HG03565 (cell line): Measurements from ENCODE around the gene ASGR1.

Experiments used
- ATAC-seq: cut with Tn5 transposase; IDR thresholded peaks from one replicate; pipeline ENCODE4 v1.9.1; 2021; ENCODE audit warnings: mild to moderate bottlenecking, moderate library complexity; ENCODE audit not compliant: unreplicated experiment

ASGR1 gene

DNA sequence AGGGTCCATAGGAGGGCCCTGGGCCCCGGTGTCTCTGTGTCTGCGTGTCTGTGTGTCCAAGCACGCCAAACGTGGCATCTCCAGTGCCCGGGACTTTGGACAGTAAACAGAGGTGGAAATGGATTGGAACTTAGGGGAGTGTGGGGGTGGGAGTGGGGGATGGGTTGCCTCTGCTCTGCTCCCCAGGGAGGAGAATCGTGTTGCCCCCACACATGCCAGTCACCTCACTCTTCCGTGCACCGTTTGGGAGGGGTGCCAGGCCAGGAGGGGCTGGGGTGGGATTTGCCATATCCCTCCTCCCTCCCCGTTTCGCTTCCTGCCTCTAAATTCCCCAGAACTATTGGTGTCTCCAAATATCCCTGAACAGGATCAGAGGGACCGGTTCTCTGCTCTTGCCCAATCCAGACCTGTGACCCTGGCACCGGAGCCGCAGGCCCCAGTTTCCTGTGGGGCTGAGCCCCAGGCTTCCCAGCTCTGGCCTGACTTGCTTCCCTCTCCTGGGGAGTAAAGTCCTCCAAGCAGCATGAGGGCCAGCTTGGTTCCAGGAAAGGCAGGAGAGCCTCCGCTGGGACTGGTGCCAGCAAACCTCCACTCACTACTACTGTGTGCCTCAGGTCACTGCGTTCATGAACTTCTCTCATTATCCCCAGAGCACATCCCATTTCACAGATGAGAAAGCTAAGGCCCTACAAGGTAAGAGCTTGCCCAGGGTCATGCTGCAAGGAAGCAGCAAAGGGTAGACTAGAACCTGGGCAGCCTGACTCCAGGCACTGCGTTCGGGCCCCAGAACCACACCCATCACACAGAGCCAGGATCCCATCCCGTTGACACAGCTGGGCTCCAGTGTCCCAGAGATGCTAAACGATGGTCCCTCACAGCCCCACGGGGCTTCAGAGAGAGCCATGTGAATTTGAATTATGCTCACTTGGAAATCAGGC is at the start of gene ASGR1:
TSS of gene ASGR1 (minus strand) at position 54 of the 938 bp plus-strand sequence. CDS start 807 bp downstream, outside the sequence.
- no peak for ATAC-seq

- no peak for ATAC-seq
These were observed 49.8 kb upstream of the ASGR1 start for GRCh38 chr17:7228920-7229319.

DNA sequence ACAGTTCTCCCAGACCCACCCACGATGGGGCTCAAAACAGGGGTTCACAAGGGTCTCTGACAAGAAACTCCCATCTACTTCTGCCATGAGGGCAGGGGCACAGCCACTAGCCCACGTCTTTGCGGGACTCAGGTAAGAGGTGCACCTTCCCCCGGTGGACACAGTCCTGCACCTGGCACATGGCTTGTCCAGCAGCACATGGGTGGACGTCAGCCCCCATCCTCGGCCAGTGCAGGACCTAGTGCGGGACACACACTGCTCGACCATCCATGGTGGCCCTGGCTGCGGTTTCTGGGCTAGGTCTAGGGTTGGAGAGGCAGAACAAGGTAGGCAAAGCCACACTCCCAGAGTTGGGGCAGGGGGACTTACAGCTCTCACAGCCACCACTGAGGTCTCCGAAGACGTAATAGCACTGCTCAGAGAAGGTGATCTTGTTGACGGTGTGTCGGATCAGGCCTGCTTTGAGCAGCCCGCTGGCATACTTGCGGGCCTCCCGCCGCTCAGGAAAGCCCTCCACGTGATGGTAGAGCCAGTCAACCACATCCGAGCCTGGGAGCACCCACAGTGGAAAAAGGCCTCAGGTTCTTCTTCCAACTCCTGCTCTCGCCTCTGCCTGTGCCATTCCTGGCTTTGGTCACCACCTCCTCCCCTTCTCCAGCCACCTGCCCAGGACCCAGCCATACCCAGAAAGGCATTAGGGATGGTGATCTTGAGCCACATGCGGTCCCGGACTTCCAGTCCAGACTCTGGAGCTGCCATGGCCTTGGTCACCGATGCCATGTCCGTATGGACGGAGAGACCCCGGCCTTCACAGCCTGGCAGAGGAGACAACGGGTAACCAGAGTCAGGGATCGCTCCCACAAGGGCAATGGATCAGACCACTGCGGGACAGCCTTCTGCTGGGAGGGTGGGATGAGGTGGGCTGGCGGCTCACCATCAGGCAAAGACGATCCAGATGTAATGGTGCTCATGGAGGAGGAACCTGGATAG is 47.8 kb upstream of the ASGR1 start:
- ATAC-seq: no peak

- no peak for ATAC-seq
These were observed 46.7 kb upstream of the ASGR1 start for GRCh38 chr17:7225711-7226331.

DNA sequence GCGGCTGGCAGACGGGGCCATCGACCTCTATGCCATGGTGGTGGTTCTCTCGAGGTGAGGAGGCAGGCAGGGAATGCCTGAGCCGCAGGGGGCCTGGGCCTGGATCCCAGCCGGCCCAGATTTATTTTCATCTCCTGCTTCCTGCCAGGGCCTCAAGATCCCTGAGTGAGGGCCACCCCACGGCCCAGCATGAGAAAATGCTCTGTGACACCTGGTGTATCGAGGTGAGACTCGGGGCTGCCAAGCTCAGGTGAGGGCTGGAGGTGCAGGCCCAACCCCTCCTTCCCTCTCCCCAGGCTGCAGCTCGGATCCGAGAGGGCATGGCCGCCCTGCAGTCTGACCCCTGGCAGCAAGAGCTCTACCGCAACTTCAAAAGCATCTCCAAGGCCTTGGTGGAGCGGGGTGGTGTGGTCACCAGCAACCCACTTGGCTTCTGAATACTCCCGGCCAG is 45.5 kb upstream of the ASGR1 start:
- no peak for ATAC-seq

DNA sequence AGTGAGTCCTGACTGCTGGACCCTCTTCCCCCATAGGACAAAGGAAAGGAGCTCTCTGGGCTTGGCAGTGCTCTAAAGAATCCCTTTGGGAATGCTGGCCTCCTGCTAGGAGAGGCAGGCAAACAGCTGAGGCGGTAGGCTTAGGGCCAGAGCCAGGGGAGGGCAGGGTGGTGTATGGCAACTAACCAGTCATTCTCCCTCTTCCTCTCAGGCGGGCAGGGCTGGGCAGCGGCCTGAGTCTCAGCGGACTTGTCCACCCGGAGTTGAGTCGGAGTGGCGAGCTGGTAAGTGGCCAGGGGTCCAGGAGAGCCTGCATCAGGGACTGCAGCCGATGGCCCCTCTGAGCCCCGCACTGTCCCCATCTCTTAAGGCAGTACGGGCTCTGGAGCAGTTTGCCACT is 44.9 kb upstream of the ASGR1 start:
- ATAC-seq: no peak

DNA sequence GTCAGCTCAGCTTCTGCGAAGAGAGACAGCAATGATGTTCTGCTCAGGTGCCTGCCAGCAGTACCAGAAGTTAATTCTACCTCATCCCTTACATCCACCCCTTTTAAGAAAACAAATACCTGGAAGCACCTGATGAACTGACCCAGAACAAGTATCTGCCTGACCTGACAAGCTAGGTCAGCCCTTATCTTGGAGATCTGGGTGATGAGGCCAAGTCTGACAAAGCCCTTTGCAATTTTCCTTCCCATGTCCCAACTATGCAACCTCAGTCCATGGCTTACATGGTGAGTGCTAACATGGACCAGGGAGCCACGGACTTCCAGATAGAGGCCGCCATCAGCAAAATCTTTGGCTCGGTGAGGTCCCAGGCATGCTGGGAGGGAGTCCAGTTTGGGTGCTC is 44.2 kb upstream of the ASGR1 start:
- no peak for ATAC-seq

DNA sequence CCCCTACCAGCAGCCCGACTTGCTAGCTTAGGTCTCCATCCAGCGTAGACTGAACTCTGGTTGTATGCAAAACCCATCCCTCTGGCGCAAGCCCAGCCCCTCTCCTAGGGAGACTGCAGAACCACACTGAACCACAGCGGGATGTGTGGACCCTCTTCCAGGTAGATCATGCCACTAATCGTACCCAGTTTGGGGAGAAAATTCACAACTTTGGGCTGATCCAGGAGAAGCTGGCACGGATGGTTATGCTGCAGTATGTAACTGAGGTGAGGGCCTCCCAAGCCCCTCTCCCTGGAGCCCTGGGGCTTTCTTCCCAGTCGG is 43.8 kb upstream of the ASGR1 start:
- no peak for ATAC-seq

DNA sequence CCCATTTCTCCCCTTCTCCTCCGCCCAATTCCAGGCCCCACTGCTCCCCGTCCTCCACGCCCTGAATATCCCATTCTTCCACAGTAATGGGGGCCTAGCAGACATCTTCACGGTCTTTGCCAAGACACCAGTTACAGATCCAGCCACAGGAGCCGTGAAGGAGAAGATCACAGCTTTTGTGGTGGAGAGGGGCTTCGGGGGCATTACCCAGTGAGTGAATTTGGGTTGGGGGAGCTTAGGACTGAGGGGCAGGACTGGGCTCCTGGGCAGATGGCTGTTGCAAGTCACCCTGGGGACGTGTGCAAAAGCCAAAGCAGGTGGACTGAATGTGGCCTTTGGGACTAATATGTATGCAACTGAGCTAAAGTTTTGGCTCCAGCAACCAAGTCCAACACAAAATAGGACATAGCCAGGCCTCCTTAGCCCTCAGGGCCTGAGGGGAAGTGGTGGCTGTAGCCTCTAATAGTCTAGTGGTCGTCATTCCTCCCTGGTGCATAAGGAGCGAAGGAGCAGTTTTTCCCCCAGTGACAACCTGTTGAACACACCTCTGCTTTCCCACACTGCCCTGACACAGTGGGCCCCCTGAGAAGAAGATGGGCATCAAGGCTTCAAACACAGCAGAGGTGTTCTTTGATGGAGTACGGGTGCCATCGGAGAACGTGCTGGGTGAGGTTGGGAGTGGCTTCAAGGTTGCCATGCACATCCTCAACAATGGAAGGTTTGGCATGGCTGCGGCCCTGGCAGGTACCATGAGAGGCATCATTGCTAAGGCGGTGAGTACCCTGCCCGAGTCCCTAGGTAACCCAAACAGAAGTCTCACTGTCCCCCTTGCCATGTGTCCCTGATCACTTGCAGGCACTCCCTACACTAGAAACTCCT is 43.2 kb upstream of the ASGR1 start:
- no peak for ATAC-seq

GRCh38 chr17:7221278-7222092 is 42.3 kb upstream of the ASGR1 start:
- ATAC-seq: no peak

GRCh38 chr17:7220593-7221277 is 41.6 kb upstream of the ASGR1 start:
- ATAC-seq: no peak

DNA sequence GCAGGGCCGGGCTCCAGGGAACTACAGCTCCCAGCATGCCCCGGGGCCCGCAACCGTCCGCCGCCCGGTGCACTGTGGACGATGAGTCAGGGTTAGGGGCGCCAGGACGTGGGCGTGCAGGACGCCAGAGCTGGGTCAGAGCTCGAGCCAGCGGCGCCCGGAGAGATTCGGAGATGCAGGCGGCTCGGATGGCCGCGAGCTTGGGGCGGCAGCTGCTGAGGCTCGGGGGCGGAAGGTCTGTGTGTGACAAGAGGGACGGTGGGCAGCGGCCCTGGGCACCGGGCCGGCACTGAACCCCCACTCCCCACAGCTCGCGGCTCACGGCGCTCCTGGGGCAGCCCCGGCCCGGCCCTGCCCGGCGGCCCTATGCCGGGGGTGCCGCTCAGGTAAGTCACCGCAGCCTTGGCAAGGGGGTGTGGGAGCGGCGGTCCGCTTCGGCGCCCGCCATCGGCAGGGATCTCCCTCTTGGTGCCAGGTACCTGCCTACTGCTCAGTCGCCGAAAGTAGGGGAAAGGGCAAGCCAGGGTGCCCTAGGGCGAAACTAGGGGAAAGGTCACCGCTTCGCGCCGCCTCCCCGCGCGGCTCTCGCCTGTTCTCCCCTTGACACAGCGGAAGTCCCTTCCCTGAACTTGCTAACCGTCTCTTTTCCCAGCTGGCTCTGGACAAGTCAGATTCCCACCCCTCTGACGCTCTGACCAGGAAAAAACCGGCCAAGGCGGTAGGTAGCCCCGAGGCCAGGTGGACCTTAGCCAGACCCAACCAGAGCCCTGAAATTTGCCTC is 40.8 kb upstream of the ASGR1 start, which contains the start of the genes ACADVL and DLG4:
TSS of gene ACADVL (plus strand) at position 127 of the 781 bp plus-strand sequence. CDS start at position 174, 47 bp downstream.
TSS of gene DLG4 (minus strand) at position 25 of the 781 bp plus-strand sequence.
- ATAC-seq: peak; percentile 40

GRCh38 chr17:7219229-7219811 is 40.1 kb upstream of the ASGR1 start:
- ATAC-seq: no peak

GRCh38 chr17:7218758-7219157 is 39.6 kb upstream of the ASGR1 start:
- ATAC-seq: no peak

- no peak for ATAC-seq
These were observed 39.0 kb upstream of the ASGR1 start for GRCh38 chr17:7218166-7218565.

GRCh38 chr17:7217113-7217987 is 38.2 kb upstream of the ASGR1 start:
- no peak for ATAC-seq
